AG04450 (cell line): Measurements from ENCODE around the gene TACC3. TPM values are rescaled to one million over a fixed set of nuclear protein-coding genes. Genes with fewer than 3 reads are reported as not detected.

Source experiments
- CTCF ChIA-PET: fragments of 300-600, 350-600 bp; formaldehyde crosslinking; extraction: SDS; loops from one replicate; lab custom pipeline; 2022; ENCODE audit warnings: antibody characterized with exemption, inconsistent platforms; lab: Charles Lee
- POLR2A ChIA-PET: fragments of 350-600 bp; formaldehyde crosslinking; extraction: SDS; loops from one replicate; lab custom pipeline; 2021; ENCODE audit warnings: antibody characterized with exemption, inconsistent platforms; lab: Yijun Ruan, JAX
- DNase-seq: peaks from one replicate; pipeline ENCODE4 v3.0.0-alpha.2; 2011; ENCODE audit warnings: low read depth, low spot score
- H3K27ac ChIP-seq: one replicate; pipeline ENCODE4 v1.5.1; 2012; ENCODE audit warnings: low read depth, low read length, control low read depth
- H3K27me3 ChIP-seq: one replicate; pipeline ENCODE4 v1.6.0; 2012; ENCODE audit warnings: low read length; ENCODE audit not compliant: control insufficient read depth, insufficient read depth
- H3K4me3 ChIP-seq: 2 replicates; pipeline ENCODE4 v1.5.1; 2011; ENCODE audit warnings: mild to moderate bottlenecking, low read depth, low read length, control low read depth
- H3K9me3 ChIP-seq: 2 replicates; pipeline ENCODE4 v1.5.1; 2012; ENCODE audit warnings: low read length; ENCODE audit not compliant: control insufficient read depth, insufficient read depth
- CTCF ChIP-seq: IDR thresholded peaks from 2 replicates; pipeline ENCODE4 v1.5.1; 2011; ENCODE audit warnings: low read depth, low read length, control low read depth, inconsistent platforms
- polyA plus RNA-seq: library from polyadenylated mRNA; depleted of rRNA; stranded (reverse); fragments of >200 nt; gene quantifications from 2 replicates; pipeline ENCODE4 v1.2.3, GENCODE V29; 2011

TACC3 gene
- polyA plus RNA-seq, 1 experiment, result 8.5 TPM

GRCh38 chr4:1711571-1712215, 9.6 kb upstream of the TACC3 start:
- H3K4me3 ChIP-seq, result peak overlapping the region; percentile 88
- no peaks in the 10 kb centered on the region for H3K27me3 ChIP-seq
- no peaks in the 10 kb centered on the region; the same call in 1 of the 2 replicates for H3K9me3 ChIP-seq
- H3K27ac ChIP-seq, result peak overlapping the region; percentile 39
- TF ChIP-seq CTCF, result no peak
- ChIA-PET CTCF (interaction anchor here (1.3 to 1.9 kb wide), 2 partner anchors 18 to 356 kb away, joined by 4 to 8 read pairs; no protein-coding TSS in a partner anchor), POLR2A (interaction anchor here (0.5 to 2.1 kb wide), 9 partner anchors 9 to 365 kb away, joined by 3 to 21 read pairs (median 6); partner anchors contain the start of genes TACC3, TMEM129 and UVSSA)
- DNase-seq, result no peak

GRCh38 chr4:1712216-1713002, 8.9 kb upstream of the TACC3 start, which contains the start of gene SLBP:
Gene SLBP (minus strand): TSS chr4:1712319. CDS start chr4:1712188, 131 bp downstream.
- DNase-seq, result peak; percentile 64
- Histone ChIP-seq H3K9me3 (no peaks in the 10 kb centered on the region; the same call in 1 of the 2 replicates), H3K27ac (peak within 1 kb of the TSS; percentile 61), H3K27me3 (no peaks in the 10 kb centered on the region), H3K4me3 (peak within 1 kb of the TSS; percentile 88)
- CTCF ChIA-PET, result interaction anchor here (0.8 to 1.9 kb wide), 3 partner anchors 14 to 356 kb away, joined by 4 to 8 read pairs (median 4); no protein-coding TSS in a partner anchor
- 0 out of 2 replicates have a peak, but pooled peaks have one; percentile 5 for TF ChIP-seq CTCF
- POLR2A ChIA-PET, result interaction anchor here (0.6 to 2.1 kb wide), 11 partner anchors 8 to 365 kb away, joined by 3 to 21 read pairs (median 5); partner anchors contain the start of genes TACC3, TMEM129 and UVSSA

- no peaks in the 10 kb centered on the region; the same call in 1 of the 2 replicates for H3K9me3 ChIP-seq
- no peak for TF ChIP-seq CTCF
- no peak for DNase-seq
- H3K27ac ChIP-seq, result peak overlapping the region; percentile 31
- ChIA-PET POLR2A (interaction anchor here (0.9 to 2.1 kb wide), 3 partner anchors 8 to 10 kb away, joined by 3 to 21 read pairs (median 6); partner anchors contain the start of genes TACC3 and TMEM129), CTCF (interaction anchor here (0.8 to 1.9 kb wide), 3 partner anchors 13 to 357 kb away, joined by 4 to 5 read pairs (median 4); no protein-coding TSS in a partner anchor)
- peak overlapping the region; percentile 88 for H3K4me3 ChIP-seq
- H3K27me3 ChIP-seq, result no peaks in the 10 kb centered on the region
Measured at GRCh38 chr4:1713003-1713851, 8.1 kb upstream of the TACC3 start.

GRCh38 chr4:1714303-1715001, 6.9 kb upstream of the TACC3 start:
- H3K27me3 ChIP-seq, result no peaks in the 10 kb centered on the region
- TF ChIP-seq CTCF, result no peak
- no peak overlapping the region for H3K4me3 ChIP-seq
- ChIA-PET CTCF (interaction anchor here (1.0 to 1.7 kb wide), 2 partner anchors 12 to 22 kb away, joined by 3 to 5 read pairs; no protein-coding TSS in a partner anchor), POLR2A (no interaction called here)
- no peaks in the 10 kb centered on the region; the same call in 1 of the 2 replicates for H3K9me3 ChIP-seq
- no peak overlapping the region for H3K27ac ChIP-seq
- no peak for DNase-seq
